HT1080 (cell line): ENCODE data around the gene PRDX2. TPM values are rescaled to one million over a fixed set of nuclear protein-coding genes. Genes with fewer than 3 reads are reported as not detected.

Source experiments
- DNase-seq: peaks from one replicate; pipeline ENCODE4 v3.0.0-alpha.2; 2015; ENCODE audit warnings: low read depth
- total RNA-seq: library from RNA; depleted of rRNA; stranded (reverse); fragments of >200 nt; shearing (Covaris generic); gene quantifications from 2 replicates; pipeline ENCODE4 v1.2.3, GENCODE V29; 2014

PRDX2 gene
- total RNA-seq, 1 experiment from 2014 or later = 94.3 TPM

DNA sequence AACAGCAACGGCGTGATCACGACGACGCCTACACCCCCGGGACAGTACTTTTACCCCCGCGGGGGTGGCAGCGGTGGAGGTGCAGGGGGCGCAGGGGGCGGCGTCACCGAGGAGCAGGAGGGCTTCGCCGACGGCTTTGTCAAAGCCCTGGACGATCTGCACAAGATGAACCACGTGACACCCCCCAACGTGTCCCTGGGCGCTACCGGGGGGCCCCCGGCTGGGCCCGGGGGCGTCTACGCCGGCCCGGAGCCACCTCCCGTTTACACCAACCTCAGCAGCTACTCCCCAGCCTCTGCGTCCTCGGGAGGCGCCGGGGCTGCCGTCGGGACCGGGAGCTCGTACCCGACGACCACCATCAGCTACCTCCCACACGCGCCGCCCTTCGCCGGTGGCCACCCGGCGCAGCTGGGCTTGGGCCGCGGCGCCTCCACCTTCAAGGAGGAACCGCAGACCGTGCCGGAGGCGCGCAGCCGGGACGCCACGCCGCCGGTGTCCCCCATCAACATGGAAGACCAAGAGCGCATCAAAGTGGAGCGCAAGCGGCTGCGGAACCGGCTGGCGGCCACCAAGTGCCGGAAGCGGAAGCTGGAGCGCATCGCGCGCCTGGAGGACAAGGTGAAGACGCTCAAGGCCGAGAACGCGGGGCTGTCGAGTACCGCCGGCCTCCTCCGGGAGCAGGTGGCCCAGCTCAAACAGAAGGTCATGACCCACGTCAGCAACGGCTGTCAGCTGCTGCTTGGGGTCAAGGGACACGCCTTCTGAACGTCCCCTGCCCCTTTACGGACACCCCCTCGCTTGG, 9.3 kb downstream of the PRDX2 start:
- DNase-seq = peak; percentile 60

DNA sequence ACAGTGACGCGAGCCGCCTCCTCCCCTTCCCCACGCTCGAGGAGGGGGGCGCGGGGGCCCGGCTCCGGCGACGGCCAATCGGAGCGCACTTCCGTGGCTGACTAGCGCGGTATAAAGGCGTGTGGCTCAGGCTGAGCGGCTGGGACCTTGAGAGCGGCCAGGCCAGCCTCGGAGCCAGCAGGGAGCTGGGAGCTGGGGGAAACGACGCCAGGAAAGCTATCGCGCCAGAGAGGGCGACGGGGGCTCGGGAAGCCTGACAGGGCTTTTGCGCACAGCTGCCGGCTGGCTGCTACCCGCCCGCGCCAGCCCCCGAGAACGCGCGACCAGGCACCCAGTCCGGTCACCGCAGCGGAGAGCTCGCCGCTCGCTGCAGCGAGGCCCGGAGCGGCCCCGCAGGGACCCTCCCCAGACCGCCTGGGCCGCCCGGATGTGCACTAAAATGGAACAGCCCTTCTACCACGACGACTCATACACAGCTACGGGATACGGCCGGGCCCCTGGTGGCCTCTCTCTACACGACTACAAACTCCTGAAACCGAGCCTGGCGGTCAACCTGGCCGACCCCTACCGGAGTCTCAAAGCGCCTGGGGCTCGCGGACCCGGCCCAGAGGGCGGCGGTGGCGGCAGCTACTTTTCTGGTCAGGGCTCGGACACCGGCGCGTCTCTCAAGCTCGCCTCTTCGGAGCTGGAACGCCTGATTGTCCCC, 10.1 kb downstream of the PRDX2 start, which contains the start of gene JUNB:
Gene JUNB (plus strand): TSS at position 142 of the 706 bp plus-strand sequence. CDS start 286 bp downstream, at position 428.
- DNase-seq = peak; percentile 91

DNA sequence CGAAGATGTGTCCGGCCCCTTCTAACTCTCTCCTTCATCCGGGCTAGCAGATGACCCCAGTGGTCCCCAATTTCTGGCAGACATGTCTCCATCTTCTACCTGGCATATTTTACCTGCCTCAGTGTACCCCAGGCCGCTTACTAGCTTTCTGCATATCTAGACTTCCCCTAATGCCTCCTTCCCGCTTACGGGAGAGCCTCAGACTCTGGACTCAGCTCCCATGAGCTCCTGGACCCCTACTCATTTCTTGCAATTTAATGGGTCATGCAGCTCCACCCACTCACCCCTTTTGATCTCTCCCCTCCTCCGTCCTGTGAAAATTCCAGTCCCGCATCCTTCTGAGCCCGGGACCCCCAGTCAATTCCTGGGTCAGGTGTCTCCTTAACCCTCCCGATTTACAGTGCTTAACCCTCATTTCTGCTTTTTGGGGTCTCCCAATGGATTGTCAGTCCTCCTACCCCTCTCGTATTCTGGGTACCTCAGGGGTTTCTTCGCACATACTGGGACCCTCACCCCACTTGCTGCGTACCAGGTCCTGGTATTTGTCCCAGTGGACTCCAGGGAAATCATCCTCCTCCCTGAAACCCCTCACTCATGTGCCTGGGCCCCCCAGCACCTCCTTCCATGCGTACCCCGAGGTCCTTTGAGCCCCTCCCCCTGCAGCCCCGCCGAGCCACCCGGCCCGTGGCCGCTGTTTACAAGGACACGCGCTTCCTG, 10.8 kb downstream of the PRDX2 start:
- DNase-seq = no peak

DNA sequence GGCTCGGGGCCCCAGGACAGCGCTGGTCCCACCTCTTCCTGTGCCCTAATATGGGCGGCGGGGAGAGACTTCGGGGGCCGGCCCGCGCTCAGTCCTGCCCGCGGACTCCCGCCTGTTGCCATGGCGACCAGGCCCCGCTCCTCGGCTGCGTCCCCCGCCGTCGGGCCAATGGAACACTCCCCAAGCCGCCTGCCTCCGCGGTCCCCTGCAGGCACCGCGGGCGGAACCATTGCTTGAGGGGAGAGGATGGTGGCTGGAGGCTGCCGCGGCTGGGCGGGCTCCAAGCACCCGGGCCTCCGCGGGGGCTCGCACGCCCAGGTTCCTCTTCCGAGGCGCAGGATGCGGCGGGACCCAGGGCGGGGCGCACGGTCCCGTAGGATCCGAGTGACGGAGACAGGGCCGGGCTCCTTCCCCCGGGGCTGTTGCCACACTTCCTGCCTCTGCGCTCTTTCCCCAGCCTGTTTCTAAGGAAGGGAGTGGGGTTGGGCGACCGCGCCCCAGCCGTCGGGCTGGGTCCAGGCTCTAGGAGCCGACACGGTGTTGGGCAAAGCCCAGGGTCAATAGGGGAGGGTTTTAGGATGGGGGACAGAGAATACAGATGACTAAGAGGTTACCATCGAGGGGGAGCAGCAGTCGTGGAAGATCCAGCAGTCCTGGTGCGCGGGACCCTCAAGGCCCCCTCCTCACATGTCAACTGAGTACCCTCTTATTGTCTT, 11.5 kb downstream of the PRDX2 start:
- DNase-seq = peak; percentile 94

DNA sequence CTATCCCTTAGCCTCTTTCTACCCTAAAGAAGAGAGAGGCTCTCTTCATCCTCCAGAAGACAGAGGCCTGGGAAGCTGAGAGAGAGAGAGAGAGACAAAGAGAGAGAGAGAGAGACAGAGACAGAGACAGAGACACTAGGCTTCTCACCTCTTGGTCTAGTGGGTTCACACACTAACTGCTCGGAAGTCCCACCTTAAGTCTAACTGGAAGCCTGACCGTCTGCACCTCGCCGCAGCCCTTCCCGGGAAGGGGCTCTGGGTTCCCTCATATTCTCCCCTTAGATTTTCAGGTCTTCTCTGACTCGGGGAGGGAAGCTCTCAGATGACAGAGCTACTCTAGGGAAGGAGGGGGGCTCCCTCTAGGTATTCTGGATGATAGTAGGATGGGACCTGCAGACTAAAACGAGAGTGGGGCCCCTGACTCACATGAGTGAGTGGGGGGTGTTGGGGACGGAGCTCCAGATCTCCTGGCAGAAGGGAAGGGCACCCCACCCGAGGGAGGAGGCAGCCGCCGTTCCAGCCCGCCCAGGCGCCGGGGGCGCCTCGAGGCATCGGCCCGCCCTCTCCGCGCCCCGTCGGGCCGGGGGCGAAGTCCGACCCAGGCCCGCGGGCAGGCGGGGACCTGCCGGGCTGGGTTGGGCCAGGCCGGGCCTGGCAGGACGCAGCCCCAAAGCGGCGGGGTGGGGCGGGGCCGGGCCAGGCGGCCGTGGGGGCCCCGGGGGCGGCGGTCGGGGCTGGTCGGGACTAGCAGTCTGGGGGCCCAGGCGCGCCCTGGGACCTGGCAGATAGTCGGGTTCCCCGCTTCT, 12.3 kb downstream of the PRDX2 start:
- DNase-seq = no peak

DNA sequence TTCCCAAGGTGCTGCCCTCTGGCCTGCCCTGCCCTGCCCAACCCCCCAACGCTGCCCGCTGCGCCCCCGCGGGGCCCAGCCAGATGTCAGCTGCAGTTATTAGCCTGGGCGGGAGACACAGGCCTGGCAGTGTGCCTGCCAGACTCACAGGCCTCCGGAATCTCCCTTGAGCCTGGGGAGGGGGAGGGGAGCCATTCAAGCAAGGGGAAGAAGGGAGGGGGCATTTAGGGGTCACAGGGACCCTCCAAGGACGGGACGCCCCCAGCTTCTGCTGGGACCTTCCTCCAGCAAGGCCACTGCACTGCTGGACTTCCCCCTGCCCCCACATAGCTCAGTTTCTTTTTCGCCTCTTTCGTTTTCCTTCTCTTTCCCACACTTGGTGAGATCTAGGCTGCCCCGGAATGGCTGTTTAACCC, 12.9 kb downstream of the PRDX2 start:
- DNase-seq = no peak

DNA sequence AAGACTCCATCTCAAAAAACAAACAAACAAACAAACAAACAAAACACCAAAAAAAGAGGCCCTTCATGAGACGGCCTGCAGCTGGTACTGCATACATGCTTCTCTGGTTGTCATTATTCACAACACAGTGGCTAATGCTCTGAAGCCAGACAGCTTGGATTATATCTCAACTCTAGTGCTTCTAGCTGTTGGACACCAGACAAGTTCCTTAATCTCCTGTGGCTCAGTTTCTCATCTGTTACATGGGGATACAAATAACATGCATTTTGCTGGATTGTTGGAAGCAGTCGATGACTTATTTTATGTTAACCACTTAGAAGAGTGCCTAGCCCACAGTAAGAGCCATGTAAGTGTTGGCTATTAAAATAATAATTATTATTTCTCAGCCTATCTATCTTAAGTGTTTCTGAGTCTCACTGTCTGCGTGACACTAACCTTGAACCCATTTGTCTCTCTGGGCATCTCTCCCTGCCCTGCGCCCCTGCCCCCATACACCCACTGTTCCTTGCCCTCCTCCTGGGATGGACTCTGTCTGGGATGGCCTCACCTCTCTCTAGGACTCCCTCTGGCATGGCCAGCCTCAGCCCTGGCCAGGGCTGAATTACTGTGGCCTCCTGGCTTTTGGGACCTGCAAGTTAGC, 13.4 kb downstream of the PRDX2 start:
- DNase-seq = no peak

DNA sequence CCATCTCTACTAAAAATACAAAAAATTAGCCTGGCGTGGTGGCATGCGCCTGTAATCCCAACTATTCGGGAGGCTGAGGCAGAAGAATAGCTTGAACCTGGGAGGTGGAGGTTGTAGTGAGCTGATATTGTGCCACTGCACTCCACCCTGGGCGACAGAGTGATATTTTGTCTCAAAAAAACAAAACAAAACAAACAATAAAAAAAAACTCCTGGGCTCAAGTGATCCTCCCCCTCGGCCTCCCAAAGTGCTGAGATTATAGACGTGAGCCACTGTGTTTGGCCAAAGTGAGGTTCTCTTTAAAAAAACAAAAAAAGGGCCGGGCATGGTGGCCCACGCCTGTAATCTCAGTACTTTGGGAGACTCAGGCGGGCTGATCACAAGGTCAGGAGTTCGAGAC, 14.1 kb downstream of the PRDX2 start:
- no peak for DNase-seq

DNA sequence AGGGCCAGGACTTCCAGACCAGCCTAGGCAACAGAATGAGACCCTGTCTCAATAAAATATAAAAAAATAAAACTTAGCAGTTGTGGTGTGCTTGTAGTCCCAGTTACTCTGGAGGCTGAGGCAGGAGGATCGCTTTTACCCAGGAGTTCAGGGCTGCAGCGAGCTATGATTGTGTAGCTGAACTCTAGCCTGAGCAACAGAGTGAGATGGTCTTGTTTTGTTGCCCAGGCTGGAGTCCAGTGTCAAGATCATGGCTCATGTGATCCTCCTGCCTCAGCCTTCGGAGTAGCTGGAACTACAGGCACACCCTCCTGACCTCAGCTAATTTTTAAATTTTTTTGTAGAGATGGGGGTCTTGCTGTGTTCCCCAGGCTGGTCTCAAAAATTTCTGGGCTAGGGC, 14.6 kb downstream of the PRDX2 start:
- no peak for DNase-seq

DNA sequence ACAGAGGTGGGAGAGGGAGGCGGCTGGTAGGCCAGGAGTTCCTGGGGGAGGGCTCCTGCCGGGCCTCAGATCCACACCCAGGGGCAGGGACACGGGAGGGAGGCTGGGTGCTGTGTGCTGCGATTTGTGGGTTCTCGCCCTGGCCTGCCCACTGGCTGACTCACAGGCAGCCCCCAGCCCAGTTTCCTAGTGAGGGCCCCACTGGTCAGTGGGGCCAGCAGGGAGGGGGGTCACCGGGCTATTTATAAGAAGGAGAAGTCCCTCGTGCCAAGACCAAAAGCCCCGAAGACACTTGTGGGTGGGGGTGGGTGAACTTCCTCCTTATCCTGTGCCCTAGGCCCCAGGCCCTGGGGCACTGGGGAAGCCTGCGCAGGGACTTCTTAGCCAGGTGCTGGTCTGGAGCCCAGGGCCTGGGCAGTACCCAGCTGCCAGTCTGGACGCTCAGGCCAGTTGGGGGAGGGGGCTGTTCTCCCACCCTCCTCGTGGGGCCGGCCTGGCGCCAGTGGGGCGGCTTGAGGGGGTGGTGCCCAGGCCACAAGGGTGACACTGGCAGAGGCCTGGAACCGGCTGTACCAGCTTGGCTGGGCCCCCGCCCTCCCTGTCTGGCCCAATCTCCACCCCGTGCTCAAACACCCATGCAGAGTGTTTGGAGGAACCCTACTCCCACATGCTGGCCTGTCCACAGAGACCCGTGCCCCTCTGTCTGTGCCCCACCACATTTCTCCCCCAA, 15.3 kb downstream of the PRDX2 start:
- DNase-seq = no peak

DNA sequence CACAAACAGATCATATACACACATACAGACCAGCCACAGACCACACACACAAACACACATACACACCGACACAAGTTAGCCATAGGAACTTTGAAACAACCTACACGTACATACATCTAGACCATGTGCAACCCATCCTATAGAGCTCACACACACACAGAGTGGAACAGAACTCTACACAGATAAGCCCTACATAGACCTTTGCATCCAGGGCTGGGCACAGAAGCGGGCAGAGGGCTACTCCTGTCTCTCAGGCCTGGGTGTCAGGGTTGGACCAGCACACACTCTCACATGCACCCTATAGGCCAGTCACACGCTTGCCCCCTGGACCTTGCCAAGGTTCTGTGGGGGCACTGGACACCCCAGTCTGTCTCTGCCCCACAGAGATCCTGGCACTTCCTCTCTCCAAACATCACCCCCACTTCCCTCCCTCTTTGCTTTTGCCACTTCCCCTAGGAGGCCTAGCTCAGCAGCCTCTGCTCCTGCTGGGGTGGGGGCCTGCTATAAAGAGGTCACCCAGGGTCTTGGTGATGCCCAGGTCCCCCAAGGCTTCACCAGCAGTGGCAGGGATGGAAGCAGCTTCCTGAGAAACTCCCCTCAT, 16.1 kb downstream of the PRDX2 start:
- no peak for DNase-seq

DNA sequence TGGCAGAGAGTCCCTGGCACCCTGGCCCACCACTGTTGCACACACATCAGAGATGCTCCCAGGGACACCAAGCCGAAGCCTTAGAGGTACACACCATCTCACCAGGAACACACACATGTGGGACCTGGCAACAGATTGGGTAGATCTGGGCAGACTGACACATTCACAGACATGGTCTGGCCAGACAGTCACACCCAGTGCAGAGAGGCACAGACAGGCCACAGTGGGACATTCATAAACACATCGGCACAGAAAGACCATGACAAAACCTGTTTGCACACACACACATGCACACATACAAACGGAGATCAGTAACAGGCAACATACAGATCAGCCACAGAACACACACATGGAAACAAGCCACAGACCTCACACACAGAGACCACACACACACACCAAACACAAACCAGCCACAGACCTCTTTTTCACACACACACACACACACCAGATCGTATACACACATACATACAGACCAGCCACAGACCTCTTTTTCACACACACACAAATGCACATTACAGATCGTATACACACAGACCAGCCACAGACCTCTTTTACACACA, 16.6 kb downstream of the PRDX2 start:
- no peak for DNase-seq

DNA sequence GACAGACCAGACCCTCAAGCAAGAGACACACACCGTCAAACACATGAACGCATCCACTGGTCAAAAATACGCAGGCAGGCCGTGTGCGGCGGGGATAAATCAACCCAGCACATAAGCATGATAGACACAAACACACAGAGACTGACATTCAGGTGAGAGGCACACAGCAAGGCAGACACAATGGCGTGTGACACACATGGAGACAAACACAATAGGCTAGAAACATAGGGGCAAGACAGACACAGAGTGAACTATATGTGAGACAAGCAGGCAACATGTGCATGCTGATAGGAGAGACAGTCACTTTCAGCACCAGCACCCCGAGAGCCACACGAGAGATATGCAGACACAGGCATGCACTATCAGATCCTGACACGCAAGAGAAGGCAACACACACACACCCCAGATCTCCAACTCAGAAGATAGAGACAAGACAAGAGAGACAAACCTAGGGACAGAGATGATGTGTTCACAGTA, 17.2 kb downstream of the PRDX2 start:
- no peak for DNase-seq

DNA sequence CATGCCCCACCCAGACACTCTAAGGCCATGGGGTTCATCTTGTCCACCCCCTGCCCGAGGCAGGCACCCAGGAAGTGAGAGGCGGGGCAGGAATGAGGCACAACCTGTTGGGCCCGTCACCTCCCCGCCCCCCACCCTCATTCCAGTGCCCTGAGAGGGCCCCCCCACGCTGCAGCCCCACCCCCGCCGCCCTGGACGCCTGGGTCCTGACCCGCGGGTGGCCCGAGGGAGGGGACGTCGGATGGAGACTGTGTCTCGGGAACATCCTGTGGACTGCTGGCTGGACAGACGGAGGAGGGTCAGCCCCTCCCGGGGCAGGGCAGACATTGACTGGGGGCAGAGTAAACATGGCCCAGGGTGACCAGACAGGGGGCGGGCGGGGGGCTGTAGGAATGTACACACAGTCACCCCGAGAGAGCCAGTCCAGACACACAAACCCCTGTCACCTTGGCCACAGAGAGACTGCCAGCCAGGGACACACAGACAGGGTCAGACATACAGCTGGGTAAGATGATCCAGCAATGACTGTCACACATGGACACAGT, 17.7 kb downstream of the PRDX2 start:
- DNase-seq = no peak

DNA sequence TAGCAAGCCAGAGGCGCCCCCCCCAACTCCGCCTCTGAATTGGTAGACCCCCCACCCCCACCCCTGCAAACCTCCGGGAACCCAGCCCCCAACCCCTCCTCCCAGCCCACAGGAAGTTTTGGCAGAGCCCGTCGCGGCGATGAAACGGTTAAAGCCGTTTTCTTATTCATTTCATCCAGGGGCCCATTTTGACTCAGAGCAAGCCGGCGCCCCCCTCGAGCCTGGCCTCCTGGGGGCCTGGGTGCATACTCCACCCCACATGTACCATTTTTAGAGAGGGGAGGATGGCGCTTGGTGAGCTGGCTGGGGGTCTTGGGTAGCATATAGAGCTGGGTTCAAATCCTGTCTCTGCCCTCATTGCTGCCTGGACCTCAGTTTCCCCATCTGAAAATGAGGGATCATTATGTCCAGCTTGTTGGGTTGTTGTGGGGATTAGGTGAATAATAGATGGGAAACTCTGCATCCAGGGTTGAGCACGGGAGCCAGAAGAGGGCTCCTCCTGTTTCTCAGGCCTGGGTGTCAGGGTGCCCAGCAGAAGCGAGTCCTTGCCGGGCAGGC, 18.2 kb downstream of the PRDX2 start:
- DNase-seq = no peak

DNA sequence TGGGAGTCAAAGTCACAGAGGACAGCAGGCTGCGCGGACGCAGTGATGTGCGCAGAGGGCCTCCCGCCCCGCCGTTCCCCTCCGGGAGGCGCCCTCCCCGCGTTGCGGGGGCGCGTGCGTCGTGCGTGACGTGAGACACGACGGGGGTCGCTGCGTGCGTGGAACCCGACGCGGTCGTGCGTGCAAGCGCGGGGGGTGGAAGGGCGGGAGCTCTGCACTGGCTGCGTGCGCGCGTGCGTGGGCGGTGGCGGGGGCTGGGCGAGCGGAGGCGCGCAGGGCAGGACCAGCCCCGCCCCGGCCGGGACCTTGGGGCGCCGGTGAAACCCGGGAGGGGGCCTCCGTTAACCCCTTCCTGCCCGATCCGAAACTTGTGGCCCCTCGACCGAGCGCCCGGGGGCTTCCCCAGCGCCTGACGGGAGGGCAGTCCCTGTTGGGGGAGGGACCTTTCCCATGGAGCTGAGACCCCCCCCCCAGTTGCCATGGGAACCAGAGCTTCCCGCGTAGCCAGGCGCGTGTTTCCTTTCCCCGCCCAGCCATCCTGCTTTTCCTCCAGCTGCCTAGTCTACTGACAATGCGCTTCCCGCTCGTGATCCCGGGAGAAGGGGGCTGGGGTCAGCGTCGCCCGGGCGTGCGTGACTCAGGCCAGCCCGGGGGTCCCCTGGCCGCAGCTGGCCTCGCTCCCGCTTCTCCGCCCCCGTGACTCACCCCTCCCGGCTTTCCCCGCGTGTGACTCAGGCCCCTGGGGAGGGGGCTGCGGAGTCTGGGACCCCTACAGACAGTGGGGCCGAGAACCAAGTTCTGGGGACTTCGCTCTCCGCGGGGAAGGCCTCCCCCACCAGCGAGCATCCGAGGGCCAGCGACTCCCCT, 18.9 kb downstream of the PRDX2 start:
- DNase-seq = peak; percentile 80

DNA sequence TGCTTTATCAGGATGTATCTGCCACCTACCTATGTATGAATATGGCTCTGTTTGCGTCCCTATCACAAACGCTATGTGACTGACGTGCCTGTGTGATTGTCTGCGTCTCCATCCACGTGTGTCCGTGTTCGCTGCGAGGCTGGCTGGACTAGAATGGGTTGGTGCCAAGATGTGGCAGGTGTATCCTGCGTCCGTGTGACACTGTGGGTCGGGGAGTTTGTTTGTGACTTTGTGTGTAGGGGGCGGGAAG, 19.5 kb downstream of the PRDX2 start:
- DNase-seq = no peak
